HUES64 (cell line): Measurements from ENCODE around the gene STOML1.

ENCODE experiments used
- H3K27ac ChIP-seq: 2 replicates; pipeline ENCODE4 v1.7.0; 2013; ENCODE audit warnings: low read depth, low read length, inconsistent platforms
- H3K27me3 ChIP-seq: 2 replicates; pipeline ENCODE4 v1.6.1; 2013; ENCODE audit warnings: mild to moderate bottlenecking, low read length; ENCODE audit not compliant: insufficient read depth
- H3K36me3 ChIP-seq: 2 replicates; pipeline ENCODE4 v1.6.1; 2013; ENCODE audit warnings: mild to moderate bottlenecking, low read length; ENCODE audit not compliant: insufficient read depth
- H3K4me1 ChIP-seq: 2 replicates; pipeline ENCODE4 v1.6.1; 2013; ENCODE audit warnings: mild to moderate bottlenecking, low read length, moderate library complexity; ENCODE audit not compliant: insufficient read depth
- H3K4me3 ChIP-seq: 2 replicates; pipeline ENCODE4 v1.5.1; 2013; ENCODE audit warnings: mild to moderate bottlenecking, low read length, moderate library complexity
- H3K9ac ChIP-seq: 2 replicates; pipeline ENCODE4 v1.6.1; 2013; ENCODE audit warnings: mild to moderate bottlenecking, low read depth, low read length
- H3K9me3 ChIP-seq: 2 replicates; pipeline ENCODE4 v1.6.1; 2013; ENCODE audit warnings: low read depth, low read length; ENCODE audit not compliant: insufficient read depth
- WGBS: fragments of 150-250, 120-280 bp; methylation state at CpG from one replicate; pipeline ENCODE4 v1.1.7; 2013; ENCODE audit warnings: missing lambda C conversion rate; 5-methylcytosine and 5-hydroxymethylcytosine counted together

Gene STOML1

GRCh38 chr15:73948982-73949381, 43.1 kb downstream of the STOML1 start:
- H3K9me3 ChIP-seq: no peaks in the 10 kb centered on the region
- H3K27ac ChIP-seq: no peak overlapping the region
- H3K27me3 ChIP-seq: no peaks in the 10 kb centered on the region
- H3K4me3 ChIP-seq: no peak overlapping the region
- H3K4me1 ChIP-seq: peaks cover 16% of the 10 kb centered on the region
- no peaks in the 10 kb centered on the region for H3K36me3 ChIP-seq
- no peak overlapping the region for H3K9ac ChIP-seq
- WGBS: 70% methylated on average over 4 of the region's 4 CpGs

DNA sequence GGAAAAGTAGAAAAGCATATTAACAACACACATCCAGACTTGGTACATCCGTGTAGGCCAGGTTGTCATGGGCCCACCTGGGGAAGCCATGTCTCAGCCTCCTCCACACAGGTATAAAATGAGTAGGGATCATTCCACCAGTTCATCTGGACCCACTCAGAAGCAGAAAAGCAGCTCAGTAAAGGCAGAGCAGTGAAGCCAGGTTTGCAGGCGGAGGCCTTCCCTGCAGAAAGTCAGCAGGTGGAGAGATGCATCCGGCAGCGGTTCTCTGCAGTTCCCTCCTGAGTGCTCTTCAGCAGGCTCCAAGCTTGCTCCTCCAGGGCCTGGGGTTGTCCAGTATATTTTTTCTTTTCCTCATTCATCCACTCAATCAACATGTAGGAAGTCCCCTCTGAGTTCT, 43.7 kb downstream of the STOML1 start:
- Histone ChIP-seq H3K4me1 (peaks cover 16% of the 10 kb centered on the region), H3K27ac (no peak overlapping the region), H3K27me3 (no peaks in the 10 kb centered on the region), H3K9me3 (no peaks in the 10 kb centered on the region), H3K9ac (no peak overlapping the region), H3K36me3 (no peaks in the 10 kb centered on the region), H3K4me3 (no peak overlapping the region)
- WGBS: 90% methylated on average over 4 of the region's 4 CpGs

DNA sequence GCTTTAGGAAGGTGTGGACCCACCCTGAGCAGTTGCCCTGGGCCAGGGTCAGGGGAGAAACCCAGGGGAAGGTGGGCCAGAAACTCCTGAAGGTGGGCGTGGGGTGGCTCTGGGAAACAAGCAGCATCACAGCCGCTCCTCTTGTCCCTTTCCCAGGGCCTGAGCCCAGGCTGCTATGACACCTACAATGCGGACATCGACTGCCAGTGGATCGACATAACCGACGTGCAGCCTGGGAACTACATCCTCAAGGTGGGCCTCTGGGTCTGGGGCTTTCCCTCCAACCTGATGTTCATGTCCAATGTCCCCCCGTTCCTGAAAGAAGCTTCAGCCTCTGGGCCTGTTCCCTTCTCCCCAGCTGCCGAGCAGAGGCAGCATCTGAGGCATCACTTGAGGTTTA, 44.4 kb downstream of the STOML1 start:
- Histone ChIP-seq H3K27me3 (no peaks in the 10 kb centered on the region), H3K9ac (no peak overlapping the region), H3K9me3 (no peaks in the 10 kb centered on the region), H3K27ac (no peak overlapping the region), H3K4me1 (peaks cover 16% of the 10 kb centered on the region), H3K36me3 (no peaks in the 10 kb centered on the region), H3K4me3 (no peak overlapping the region)
- WGBS: 92% methylated on average over 9 of the region's 9 CpGs

- Histone ChIP-seq H3K27me3 (no peaks in the 10 kb centered on the region), H3K9me3 (no peaks in the 10 kb centered on the region), H3K4me1 (peaks cover 14% of the 10 kb centered on the region), H3K36me3 (no peaks in the 10 kb centered on the region), H3K27ac (no peak overlapping the region), H3K4me3 (no peak overlapping the region), H3K9ac (no peak overlapping the region)
- 95% methylated on average over 9 of the region's 9 CpGs for WGBS
Observed at GRCh38 chr15:73946795-73947370, 45.2 kb downstream of the STOML1 start.

DNA sequence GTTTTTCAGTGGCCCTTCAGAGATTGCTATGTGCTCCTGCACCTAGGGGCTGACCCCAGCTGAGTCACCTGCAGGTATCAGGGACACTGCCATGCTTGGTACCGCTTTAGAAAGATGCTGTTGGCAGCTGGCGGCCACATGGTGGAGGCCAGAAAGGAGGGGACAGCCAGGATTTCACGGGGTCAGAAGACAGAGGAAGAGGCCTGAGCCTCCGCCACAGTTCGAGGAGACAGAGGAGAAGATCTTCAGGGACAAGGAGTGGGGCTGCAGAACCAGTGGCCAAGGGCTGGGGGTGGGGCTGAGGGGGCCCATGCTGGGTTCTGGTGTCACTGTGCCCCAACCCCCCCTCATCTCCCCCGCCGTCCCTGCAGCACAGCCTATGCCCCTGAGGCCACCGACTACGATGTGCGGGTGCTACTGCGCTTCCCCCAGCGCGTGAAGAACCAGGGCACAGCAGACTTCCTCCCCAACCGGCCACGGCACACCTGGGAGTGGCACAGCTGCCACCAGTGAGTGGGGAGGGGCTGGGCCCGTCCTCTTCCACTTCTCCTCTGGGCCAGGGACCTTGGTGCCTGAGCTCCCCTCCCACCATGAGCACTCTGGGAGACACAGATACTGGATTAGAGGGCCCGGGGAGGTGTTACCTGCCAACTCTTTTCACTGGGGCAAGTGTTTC, 45.9 kb downstream of the STOML1 start:
- Histone ChIP-seq H3K27me3 (no peaks in the 10 kb centered on the region), H3K27ac (no peak overlapping the region), H3K36me3 (no peaks in the 10 kb centered on the region), H3K9ac (no peak overlapping the region), H3K9me3 (no peaks in the 10 kb centered on the region), H3K4me3 (no peak overlapping the region), H3K4me1 (peaks cover 7% of the 10 kb centered on the region; the same call in 1 of the 2 replicates)
- 94% methylated on average over 17 of the region's 17 CpGs for WGBS

DNA sequence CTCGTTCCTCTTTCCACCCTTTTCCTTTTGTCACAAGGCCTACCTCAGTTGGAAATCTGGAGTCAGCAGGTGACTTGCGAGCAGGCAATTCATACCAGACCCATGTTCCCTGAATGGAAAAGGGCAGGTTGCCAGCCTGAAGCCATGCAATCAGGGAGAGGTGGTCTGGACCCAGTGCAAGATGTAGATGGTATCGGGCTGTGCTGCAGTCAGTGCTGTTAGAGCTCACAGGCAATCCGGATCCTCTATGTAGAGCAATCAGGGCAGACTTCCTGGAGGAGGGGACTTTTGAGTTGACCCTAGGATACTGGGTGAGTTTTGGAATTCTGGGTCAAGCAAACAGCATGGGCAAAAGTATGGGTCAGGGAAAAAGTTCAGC, 47.0 kb downstream of the STOML1 start:
- Histone ChIP-seq H3K9ac (no peak overlapping the region), H3K4me1 (peaks cover 4% of the 10 kb centered on the region; the same call in 1 of the 2 replicates), H3K9me3 (no peaks in the 10 kb centered on the region), H3K27me3 (no peaks in the 10 kb centered on the region), H3K36me3 (no peaks in the 10 kb centered on the region), H3K27ac (no peak overlapping the region), H3K4me3 (no peak overlapping the region)
- WGBS: 90% methylated on average over 4 of the region's 4 CpGs

GRCh38 chr15:73944161-73945129, 47.6 kb downstream of the STOML1 start:
- Histone ChIP-seq H3K9me3 (no peaks in the 10 kb centered on the region), H3K4me1 (peaks cover 4% of the 10 kb centered on the region; the same call in 1 of the 2 replicates), H3K27me3 (no peaks in the 10 kb centered on the region), H3K27ac (no peak overlapping the region; the same call in 1 of the 2 replicates), H3K36me3 (no peaks in the 10 kb centered on the region), H3K9ac (peak overlapping the region; percentile 59; the same call in 1 of the 2 replicates), H3K4me3 (no peak overlapping the region)
- 85% methylated on average over 12 of the region's 13 CpGs for WGBS

DNA sequence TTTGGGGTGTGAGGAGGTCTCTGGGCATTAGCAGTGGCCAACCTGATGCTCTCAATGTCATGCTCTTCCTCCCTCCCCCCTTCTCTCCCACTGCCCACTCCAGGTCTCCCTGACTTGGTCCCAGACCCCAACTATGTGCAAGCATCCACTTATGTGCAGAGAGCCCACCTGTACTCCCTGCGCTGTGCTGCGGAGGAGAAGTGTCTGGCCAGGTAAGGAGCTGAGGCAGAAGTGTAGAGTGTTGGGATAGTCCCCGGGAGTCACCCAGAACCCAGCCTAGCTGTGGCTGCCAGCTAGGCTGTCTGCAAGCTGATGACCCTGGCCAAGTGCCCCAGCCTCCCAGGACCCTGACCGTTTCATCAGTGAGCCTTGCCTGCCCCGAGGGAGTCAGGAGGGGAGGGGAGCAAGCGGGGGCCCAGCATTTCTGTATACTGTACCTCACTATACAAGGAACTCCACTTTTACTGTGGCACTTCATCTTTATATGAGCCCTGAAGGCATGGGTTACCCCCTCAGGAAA, 49.3 kb downstream of the STOML1 start:
- H3K27ac ChIP-seq: no peak overlapping the region
- H3K27me3 ChIP-seq: no peaks in the 10 kb centered on the region
- no peak overlapping the region for H3K4me3 ChIP-seq
- no peaks in the 10 kb centered on the region for H3K9me3 ChIP-seq
- 87% methylated on average over 6 of the region's 6 CpGs for WGBS
- H3K4me1 ChIP-seq: peaks cover 4% of the 10 kb centered on the region; the same call in 1 of the 2 replicates
- no peaks in the 10 kb centered on the region for H3K36me3 ChIP-seq
- no peak overlapping the region for H3K9ac ChIP-seq

GRCh38 chr15:73941871-73942635, 50.0 kb downstream of the STOML1 start:
- H3K27ac ChIP-seq: no peak overlapping the region
- H3K4me3 ChIP-seq: no peak overlapping the region
- no peaks in the 10 kb centered on the region for H3K27me3 ChIP-seq
- H3K4me1 ChIP-seq: peaks cover 4% of the 10 kb centered on the region; the same call in 1 of the 2 replicates
- no peaks in the 10 kb centered on the region for H3K9me3 ChIP-seq
- 85% methylated on average over 10 of the region's 10 CpGs for WGBS
- no peak overlapping the region for H3K9ac ChIP-seq
- no peaks in the 10 kb centered on the region for H3K36me3 ChIP-seq

DNA sequence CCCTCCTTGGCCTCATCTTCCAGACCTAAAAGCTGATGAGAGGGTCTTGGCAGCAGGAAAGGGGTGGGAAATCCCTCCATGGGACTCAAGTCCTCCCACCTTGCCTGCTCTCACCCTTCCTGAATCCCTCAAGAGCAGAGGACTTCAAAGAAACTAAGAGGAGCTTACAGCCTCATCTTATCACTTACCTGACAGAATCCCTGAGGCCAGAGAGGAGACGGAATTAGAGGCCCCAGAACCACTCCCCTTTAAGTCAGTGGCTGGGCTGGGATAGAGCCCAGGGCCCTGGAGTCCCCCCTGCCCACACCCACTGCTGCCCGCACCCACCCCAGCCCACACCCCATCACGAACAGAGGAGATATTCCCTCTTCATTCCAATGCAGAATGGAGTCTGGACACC, 50.6 kb downstream of the STOML1 start:
- no peaks in the 10 kb centered on the region for H3K9me3 ChIP-seq
- H3K9ac ChIP-seq: no peak overlapping the region
- 84% methylated on average over 3 of the region's 3 CpGs for WGBS
- H3K27me3 ChIP-seq: no peaks in the 10 kb centered on the region
- H3K36me3 ChIP-seq: no peaks in the 10 kb centered on the region
- H3K4me3 ChIP-seq: no peak overlapping the region
- no peak overlapping the region for H3K27ac ChIP-seq
- peaks cover 8% of the 10 kb centered on the region for H3K4me1 ChIP-seq
